Endothelial cell of umbilical vein (primary cell): ENCODE measurements around the gene CTNND1. TPM values are rescaled to one million over a fixed set of nuclear protein-coding genes. Genes with fewer than 3 reads are reported as not detected.

ENCODE experiments used
- BruUV-seq: library from RNA; stranded (reverse); fragments of 400-500 nt; replicated peaks from 2 replicates; lab custom pipeline; 2021; lab: Mats Ljungman, UMichigan
- CTCF ChIA-PET: fragments of 300-600, 350-600 bp; sonication (Branson Sonifier 250); formaldehyde crosslinking; loops from one replicate; lab custom pipeline; 2021; ENCODE audit warnings: antibody characterized with exemption, inconsistent platforms; lab: Charles Lee
- POLR2A ChIA-PET: fragments of 300-600, 350-600 bp; sonication (Branson Sonifier 250); formaldehyde crosslinking; loops from one replicate; lab custom pipeline; 2021; ENCODE audit warnings: antibody characterized with exemption, inconsistent platforms; lab: Charles Lee
- DNase-seq: peaks from one replicate; pipeline ENCODE4 v3.0.0-alpha.2; 2011; ENCODE audit warnings: low read depth, low spot score
- FAIRE-seq: peaks from 2 replicates; lab custom pipeline; 2011; peaks lifted over from hg19 to GRCh38; lab: Jason Lieb, UNC
- H2AFZ ChIP-seq: 2 replicates; pipeline ENCODE4 v1.6.0; 2012; ENCODE audit warnings: low read depth, low read length, control low read depth, inconsistent platforms
- H3K27ac ChIP-seq: 2 replicates; pipeline ENCODE4 v1.5.1; 2011; ENCODE audit warnings: low read depth, mild to moderate bottlenecking, control low read depth, low read length, moderate library complexity; ENCODE audit not compliant: insufficient read depth
- H3K27me3 ChIP-seq, 2 experiments: 2 replicates each; pipeline versions ENCODE4 v1.6.0 to v1.6.1; 2011; ENCODE audit warnings: low read length in 2 of 2, mixed read lengths in 1 of 2; ENCODE audit not compliant: control insufficient read depth in 2 of 2, insufficient read depth in 2 of 2
- H3K36me3 ChIP-seq, 2 experiments: 2 replicates in 1 of 2; 3 replicates in 1 of 2; pipeline ENCODE4 v1.5.1; 2011; ENCODE audit warnings: low read length in 2 of 2, mild to moderate bottlenecking in 1 of 2, moderate library complexity in 1 of 2; ENCODE audit not compliant: control insufficient read depth in 2 of 2, insufficient read depth in 2 of 2; ENCODE audit errors: extremely low read depth in 1 of 2
- H3K4me1 ChIP-seq: 3 replicates; pipeline ENCODE4 v1.5.1; 2011; ENCODE audit warnings: mild to moderate bottlenecking, low read length; ENCODE audit not compliant: control insufficient read depth, insufficient read depth; ENCODE audit errors: extremely low read depth
- H3K4me2 ChIP-seq: 2 replicates; pipeline ENCODE4 v1.6.1; 2011; ENCODE audit warnings: low read length, control low read depth, mixed read lengths; ENCODE audit not compliant: insufficient read depth
- H3K4me3 ChIP-seq, 3 experiments: fragments of 200-600 bp in 1 of 3; sonication (generic), shearing (Covaris generic) in 1 of 3; replicated peaks in 1 of 3; 2 replicates each; pipeline ENCODE4 v1.5.1; 2011 to 2016; ENCODE audit warnings: control low read depth in 3 of 3, low read length in 3 of 3, mild to moderate bottlenecking in 2 of 3, inconsistent platforms in 1 of 3, low read depth in 1 of 3, moderate library complexity in 1 of 3; ENCODE audit not compliant: insufficient read depth in 1 of 3
- H3K79me2 ChIP-seq: 2 replicates; pipeline ENCODE4 v1.6.0; 2012; ENCODE audit warnings: low read length, inconsistent platforms; ENCODE audit not compliant: control insufficient read depth, insufficient read depth
- H3K9ac ChIP-seq: replicated peaks from 2 replicates; pipeline ENCODE3; 2011; ENCODE audit warnings: low read length, control low read depth; ENCODE audit not compliant: insufficient read depth; ENCODE audit errors: extremely low read depth
- H3K9me1 ChIP-seq: replicated peaks from 3 replicates; pipeline ENCODE4 v1.6.0; 2011; ENCODE audit warnings: mild to moderate bottlenecking, low read length; ENCODE audit not compliant: control insufficient read depth, insufficient read depth; ENCODE audit errors: extremely low read depth
- H3K9me3 ChIP-seq: replicated peaks from 2 replicates; pipeline ENCODE4 v1.5.1; 2012; ENCODE audit warnings: low read length, inconsistent platforms; ENCODE audit not compliant: control insufficient read depth, insufficient read depth
- H4K20me1 ChIP-seq: replicated peaks from 2 replicates; pipeline ENCODE3; 2011; ENCODE audit warnings: mild to moderate bottlenecking, low read length; ENCODE audit not compliant: control insufficient read depth, insufficient read depth; ENCODE audit errors: extremely low read depth
- EZH2 ChIP-seq: IDR thresholded peaks from 2 replicates; pipeline ENCODE4 v1.6.1; 2012; ENCODE audit warnings: borderline replicate concordance, low read depth, mild to moderate bottlenecking, moderate library complexity, low read length, inconsistent platforms; ENCODE audit not compliant: severe bottlenecking
- FOS ChIP-seq: IDR thresholded peaks from 2 replicates; pipeline ENCODE4 v1.6.1; 2011; ENCODE audit warnings: mild to moderate bottlenecking, low read length, moderate library complexity, borderline replicate concordance; ENCODE audit not compliant: insufficient read depth
- GATA2 ChIP-seq: IDR thresholded peaks from 2 replicates; pipeline ENCODE4 v1.7.0; 2011; ENCODE audit warnings: low read depth, mild to moderate bottlenecking, moderate library complexity, mixed read lengths, low read length; ENCODE audit not compliant: insufficient read length, insufficient read depth
- JUN ChIP-seq: IDR thresholded peaks from 2 replicates; pipeline ENCODE4 v1.6.1; 2011; ENCODE audit warnings: borderline replicate concordance, low read depth; ENCODE audit not compliant: insufficient read length, insufficient read depth
- MYC ChIP-seq: IDR thresholded peaks from one replicate; pipeline ENCODE4 v1.6.1; 2011; ENCODE audit warnings: mild to moderate bottlenecking, low read depth, low read length
- POLR2A ChIP-seq: IDR thresholded peaks from 2 replicates; pipeline ENCODE4 v1.6.1; 2012; ENCODE audit warnings: low read depth, mild to moderate bottlenecking, control low read depth, low read length
- POLR2AphosphoS5 ChIP-seq: IDR thresholded peaks from 2 replicates; pipeline ENCODE4 v1.6.1; 2012; ENCODE audit warnings: low read depth, mild to moderate bottlenecking, control low read depth, low read length, moderate library complexity; ENCODE audit not compliant: insufficient read depth
- dilution Hi-C: fragments of 300-500 bp; cut with MboI; formaldehyde crosslinking; loops from one replicate; pipeline ENCODE4 v1.15.0; 2019; ENCODE audit warnings: low sequenced_read_pairs; ENCODE audit not compliant: extremely low pct_ligation_motif_present
- intact Hi-C: fragments of 100-400 bp; cut with micrococcal nuclease; formaldehyde crosslinking; loops from one replicate; pipeline ENCODE4 v1.10.0; 2022
- polyA plus RNA-seq, 4 experiments: library from polyadenylated mRNA; depleted of rRNA in 3 of 4; stranded (reverse) in 3 of 4; unstranded in 1 of 4; fragments of >200 nt; gene quantifications; 2 replicates each; pipeline versions ENCODE4 v1.2.1 to v1.2.3, GENCODE V29; 2011 to 2012; ENCODE audit warnings: missing spikeins in 1 of 4
- total RNA-seq: library from RNA; stranded (reverse); gene quantifications from 2 replicates; pipeline ENCODE4 v1.2.3, GENCODE V29; 2021
- TF ChIP-seq, protein P1 (sequence below), 2 donors: IDR thresholded peaks; 1 replicate in 1 of 2; 2 replicates in 1 of 2; pipeline ENCODE4 v1.5.1; 2011; ENCODE audit warnings: low read length in 2 of 2, mild to moderate bottlenecking in 2 of 2, moderate library complexity in 2 of 2, control low read depth in 1 of 2, inconsistent platforms in 1 of 2, low read depth in 1 of 2; ENCODE audit not compliant: insufficient read depth in 1 of 2; ENCODE audit errors: extremely low read depth in 1 of 2
- TF ChIP-seq, protein P2 (sequence below): IDR thresholded peaks from 2 replicates; pipeline ENCODE4 v1.6.1; 2011; ENCODE audit not compliant: insufficient read depth, insufficient read length

CTNND1 gene
- total and polyA plus RNA-seq, 2 donors (not counting 3 experiments of a cell fraction or from before 2014, with no cell fraction given) = 152 to 268 TPM

DNA sequence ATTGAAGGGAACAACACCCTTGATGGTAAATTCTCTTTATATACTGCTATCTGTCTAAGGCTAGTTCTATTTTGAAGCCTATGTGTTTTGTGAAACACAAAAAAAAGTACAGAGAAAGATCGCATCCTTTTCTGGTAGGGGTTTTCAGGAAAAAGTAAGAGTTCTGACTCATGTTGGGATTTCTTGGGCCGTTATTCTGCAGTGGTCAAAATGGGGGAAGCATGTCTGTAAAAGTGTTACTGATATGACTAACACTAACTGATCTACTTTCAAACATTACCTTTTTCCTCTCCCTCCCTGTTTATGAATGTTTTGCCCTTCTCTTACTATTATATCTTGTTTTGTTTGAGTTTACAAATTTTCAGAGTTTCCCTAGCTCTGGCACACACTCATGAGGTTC, 53.9 kb downstream of the CTNND1 start:
- H3K36me3 ChIP-seq = peaks cover 38 to 47% of the 10 kb centered on the region in 2 experiments

More for the DNA sequence above, 53.9 kb downstream of the CTNND1 start:
- Histone ChIP-seq H3K4me2 (no peak overlapping the region), H3K27me3 (no peaks in the 10 kb centered on the region), H3K4me1 (no peaks in the 10 kb centered on the region), H3K9ac (no peak overlapping the region), H3K9me3 (no peaks in the 10 kb centered on the region), H3K4me3 (no peak overlapping the region), H3K27ac (no peak overlapping the region), H2AFZ (no peak overlapping the region), H3K79me2 (no peaks in the 10 kb centered on the region), H4K20me1 (peaks cover 3% of the 10 kb centered on the region), H3K9me1 (no peaks in the 10 kb centered on the region)
- DNase-seq (no peak), FAIRE-seq (no peak)
- dilution Hi-C loops (no loop called here), intact Hi-C loops (no loop called here)
- POLR2A ChIA-PET = no interaction called here
- no TSS peak for BruUV-seq
- TF ChIP-seq JUN (no peak), EZH2 (no peak), GATA2 (no peak), POLR2A (no peak), FOS (no peak), POLR2AphosphoS5 (no peak), MYC (no peak)
- TF ChIP-seq, protein P1, sequence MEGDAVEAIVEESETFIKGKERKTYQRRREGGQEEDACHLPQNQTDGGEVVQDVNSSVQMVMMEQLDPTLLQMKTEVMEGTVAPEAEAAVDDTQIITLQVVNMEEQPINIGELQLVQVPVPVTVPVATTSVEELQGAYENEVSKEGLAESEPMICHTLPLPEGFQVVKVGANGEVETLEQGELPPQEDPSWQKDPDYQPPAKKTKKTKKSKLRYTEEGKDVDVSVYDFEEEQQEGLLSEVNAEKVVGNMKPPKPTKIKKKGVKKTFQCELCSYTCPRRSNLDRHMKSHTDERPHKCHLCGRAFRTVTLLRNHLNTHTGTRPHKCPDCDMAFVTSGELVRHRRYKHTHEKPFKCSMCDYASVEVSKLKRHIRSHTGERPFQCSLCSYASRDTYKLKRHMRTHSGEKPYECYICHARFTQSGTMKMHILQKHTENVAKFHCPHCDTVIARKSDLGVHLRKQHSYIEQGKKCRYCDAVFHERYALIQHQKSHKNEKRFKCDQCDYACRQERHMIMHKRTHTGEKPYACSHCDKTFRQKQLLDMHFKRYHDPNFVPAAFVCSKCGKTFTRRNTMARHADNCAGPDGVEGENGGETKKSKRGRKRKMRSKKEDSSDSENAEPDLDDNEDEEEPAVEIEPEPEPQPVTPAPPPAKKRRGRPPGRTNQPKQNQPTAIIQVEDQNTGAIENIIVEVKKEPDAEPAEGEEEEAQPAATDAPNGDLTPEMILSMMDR (IDR thresholded peaks at IDR 0.05; ENCODE audit: extremely low read depth in 1 of 2, insufficient read depth in 1 of 2, low read depth in 1 of 2, low read length in 2 of 2) = no peak
- TF ChIP-seq, protein P2, sequence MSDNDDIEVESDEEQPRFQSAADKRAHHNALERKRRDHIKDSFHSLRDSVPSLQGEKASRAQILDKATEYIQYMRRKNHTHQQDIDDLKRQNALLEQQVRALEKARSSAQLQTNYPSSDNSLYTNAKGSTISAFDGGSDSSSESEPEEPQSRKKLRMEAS = no peak
- CTCF ChIA-PET = interaction anchor here (1.2 to 2.4 kb wide), 2 partner anchors 15 to 471 kb away, joined by 4 to 8 read pairs; no protein-coding TSS in a partner anchor
